ENCODE measurements around the gene FAM210A.

GRCh38 chr18:13616041-13616440 is 110.3 kb downstream of the FAM210A start:
- TF ChIP-seq CTCF (IDR thresholded peaks at IDR 0.05) (no peak), EP300 (IDR thresholded peaks at IDR 0.05) (no peak), POLR2A (IDR thresholded peaks at IDR 0.05) (no peak)

All from upper lobe of left lung (tissue), 4 donors.